HUES48 (cell line): ENCODE results near the gene USP7.
"Not testable (repeated sequence)": the region's sequence is repeated elsewhere in the genome, so short reads cannot be mapped to it uniquely, and the experiment has no call there.

Source experiments
- H3K27ac ChIP-seq: one replicate; pipeline ENCODE4 v1.7.0; 2013; ENCODE audit warnings: low read depth, low read length, inconsistent platforms
- H3K27me3 ChIP-seq: 2 replicates; pipeline ENCODE4 v1.6.1; 2013; ENCODE audit warnings: mild to moderate bottlenecking, low read length; ENCODE audit not compliant: control insufficient read depth, insufficient read depth
- H3K36me3 ChIP-seq: 2 replicates; pipeline ENCODE4 v1.6.1; 2013; ENCODE audit warnings: low read length; ENCODE audit not compliant: control insufficient read depth, insufficient read depth
- H3K4me1 ChIP-seq: 2 replicates; pipeline ENCODE4 v1.6.1; 2013; ENCODE audit warnings: mild to moderate bottlenecking, low read length; ENCODE audit not compliant: control insufficient read depth, insufficient read depth
- H3K4me3 ChIP-seq: 2 replicates; pipeline ENCODE4 v1.5.1; 2013; ENCODE audit warnings: mild to moderate bottlenecking, low read depth, low read length
- H3K9ac ChIP-seq: 2 replicates; pipeline ENCODE4 v1.6.1; 2013; ENCODE audit warnings: mild to moderate bottlenecking, low read depth, low read length, moderate library complexity
- H3K9me3 ChIP-seq: 2 replicates; pipeline ENCODE4 v1.6.1; 2013; ENCODE audit warnings: low read length; ENCODE audit not compliant: control insufficient read depth, insufficient read depth

The USP7 gene

GRCh38 chr16:9000664-9001063 is 37.0 kb upstream of the USP7 start:
- Histone ChIP-seq H3K4me3 (no peak overlapping the region), H3K4me1 (no peaks in the 10 kb centered on the region), H3K9me3 (no peaks in the 10 kb centered on the region), H3K27me3 (no peaks in the 10 kb centered on the region), H3K27ac (no peak overlapping the region), H3K9ac (no peak overlapping the region), H3K36me3 (no peaks in the 10 kb centered on the region)

DNA sequence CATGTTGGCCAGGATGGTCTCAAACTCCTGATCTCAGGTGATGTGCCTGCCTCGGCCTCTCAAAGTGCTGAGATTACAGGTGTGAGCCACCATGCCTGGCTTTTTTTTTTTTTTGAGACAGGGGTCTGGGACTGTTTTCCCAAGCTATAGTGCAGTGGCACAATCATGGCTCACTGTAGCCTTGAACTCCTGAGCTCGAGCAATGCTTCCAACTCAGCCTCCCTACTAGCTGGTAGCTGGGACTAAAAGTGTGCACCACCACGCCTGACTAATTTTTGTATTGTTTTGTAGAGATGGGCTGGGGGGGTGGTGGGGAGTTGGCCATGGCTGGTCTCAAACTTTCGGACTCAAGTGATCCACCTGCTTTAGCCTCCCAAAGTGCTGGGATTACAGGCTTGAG is 36.1 kb upstream of the USP7 start:
- Histone ChIP-seq H3K4me1 (no peaks in the 10 kb centered on the region), H3K4me3 (no peak overlapping the region), H3K9me3 (no peaks in the 10 kb centered on the region), H3K27ac (no peak overlapping the region), H3K36me3 (no peaks in the 10 kb centered on the region), H3K27me3 (no peaks in the 10 kb centered on the region), H3K9ac (no peak overlapping the region)

GRCh38 chr16:8998108-8998507 is 34.4 kb upstream of the USP7 start:
- no peaks in the 10 kb centered on the region for H3K4me1 ChIP-seq
- H3K9ac ChIP-seq, result no peak overlapping the region
- H3K4me3 ChIP-seq, result no peak overlapping the region
- H3K27ac ChIP-seq, result no peak overlapping the region
- H3K27me3 ChIP-seq, result no peaks in the 10 kb centered on the region
- H3K9me3 ChIP-seq, result no peaks in the 10 kb centered on the region
- H3K36me3 ChIP-seq, result no peaks in the 10 kb centered on the region

- Histone ChIP-seq H3K9me3 (no peaks in the 10 kb centered on the region), H3K9ac (no peak overlapping the region), H3K36me3 (no peaks in the 10 kb centered on the region), H3K27me3 (no peaks in the 10 kb centered on the region), H3K4me1 (no peaks in the 10 kb centered on the region), H3K4me3 (no peak overlapping the region), H3K27ac (no peak overlapping the region)
Observed at GRCh38 chr16:8996891-8997290, 33.2 kb upstream of the USP7 start.

- Histone ChIP-seq H3K4me3 (no peak overlapping the region), H3K27me3 (no peaks in the 10 kb centered on the region; the same call in 1 of the 2 replicates), H3K9me3 (no peaks in the 10 kb centered on the region), H3K9ac (no peak overlapping the region), H3K27ac (no peak overlapping the region), H3K4me1 (peaks cover 3% of the 10 kb centered on the region; the same call in 1 of the 2 replicates), H3K36me3 (no peaks in the 10 kb centered on the region)
Observed at GRCh38 chr16:8990445-8990844, 26.7 kb upstream of the USP7 start.

DNA sequence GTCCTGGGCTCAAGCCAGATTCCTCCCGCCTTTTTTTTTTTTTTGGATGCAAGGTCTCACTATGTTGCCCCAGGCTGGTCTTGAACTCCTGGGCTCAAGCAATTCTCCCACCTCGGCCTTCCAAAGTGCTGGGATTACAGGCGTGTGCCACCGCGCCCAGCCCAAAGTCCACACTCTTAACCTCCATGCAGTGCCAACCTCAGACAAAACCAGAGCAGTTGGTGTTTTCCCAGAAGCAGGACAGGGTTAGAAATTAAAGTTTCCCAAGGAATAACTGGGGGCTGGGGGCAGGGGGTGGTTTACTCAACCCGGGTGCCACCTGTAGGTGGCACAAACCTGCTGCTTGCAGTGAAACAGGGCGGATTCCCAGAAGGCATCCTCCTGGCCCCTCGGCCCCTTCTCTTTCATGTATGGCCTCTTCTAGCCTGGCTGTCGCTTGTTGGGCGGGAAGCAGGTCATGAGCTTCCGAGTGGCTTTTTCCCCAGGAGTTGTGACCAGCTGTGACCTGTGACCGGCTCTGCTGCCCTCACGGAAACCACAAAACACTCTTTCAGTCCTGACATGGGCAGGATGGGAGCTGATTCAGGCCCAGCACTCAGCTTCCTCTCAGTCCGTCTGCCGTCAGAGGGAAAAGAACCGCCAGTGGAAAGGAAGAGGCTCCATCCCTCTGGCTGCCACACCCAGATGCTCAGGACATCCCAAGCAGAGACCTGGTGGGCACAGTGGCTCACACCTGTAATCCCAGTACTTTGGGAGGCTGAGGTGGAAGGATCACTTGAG is 25.6 kb upstream of the USP7 start:
- Histone ChIP-seq H3K36me3 (no peaks in the 10 kb centered on the region), H3K4me1 (peaks cover 3% of the 10 kb centered on the region; the same call in 1 of the 2 replicates), H3K9ac (no peak overlapping the region), H3K27me3 (no peaks in the 10 kb centered on the region; the same call in 1 of the 2 replicates), H3K9me3 (no peaks in the 10 kb centered on the region), H3K4me3 (no peak overlapping the region), H3K27ac (no peak overlapping the region)

GRCh38 chr16:8986818-8987191 is 23.1 kb upstream of the USP7 start:
- H3K27ac ChIP-seq, result no peak overlapping the region
- no peaks in the 10 kb centered on the region for H3K36me3 ChIP-seq
- H3K9me3 ChIP-seq, result peaks cover 4% of the 10 kb centered on the region; the same call in 1 of the 2 replicates
- peaks cover 9% of the 10 kb centered on the region; the same call in 1 of the 2 replicates for H3K4me1 ChIP-seq
- no peak overlapping the region for H3K9ac ChIP-seq
- peaks cover 3% of the 10 kb centered on the region for H3K27me3 ChIP-seq
- no peak overlapping the region for H3K4me3 ChIP-seq

- peaks cover 3% of the 10 kb centered on the region for H3K27me3 ChIP-seq
- peaks cover 4% of the 10 kb centered on the region; the same call in 1 of the 2 replicates for H3K9me3 ChIP-seq
- no peak overlapping the region for H3K9ac ChIP-seq
- H3K27ac ChIP-seq, result no peak overlapping the region
- H3K4me3 ChIP-seq, result no peak overlapping the region
- no peaks in the 10 kb centered on the region for H3K36me3 ChIP-seq
- H3K4me1 ChIP-seq, result peaks cover 7% of the 10 kb centered on the region; the same call in 1 of the 2 replicates
Observed at GRCh38 chr16:8986111-8986510, 22.4 kb upstream of the USP7 start.

DNA sequence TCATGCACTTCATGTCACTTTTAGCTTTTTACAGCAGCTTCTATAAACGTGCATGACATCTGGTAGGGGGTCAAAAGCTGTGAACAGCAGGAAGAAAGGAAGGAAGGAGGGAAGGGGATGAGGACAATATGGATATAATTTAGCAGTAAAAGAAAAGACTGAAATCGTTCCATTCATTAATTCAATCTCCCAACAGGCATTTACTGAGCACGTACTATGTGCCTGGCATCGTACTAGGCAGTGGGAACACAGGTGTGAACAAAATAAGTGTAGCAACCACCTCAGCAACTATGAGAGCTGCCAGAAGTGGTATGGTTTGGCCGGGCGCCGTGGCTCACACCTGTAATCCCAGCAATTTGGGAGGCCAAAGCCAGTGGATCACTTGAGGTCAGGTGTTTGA is 19.1 kb upstream of the USP7 start:
- no peak overlapping the region for H3K27ac ChIP-seq
- peaks cover 7% of the 10 kb centered on the region; the same call in 1 of the 2 replicates for H3K4me1 ChIP-seq
- H3K4me3 ChIP-seq, result no peak overlapping the region
- H3K27me3 ChIP-seq, result peaks cover 3% of the 10 kb centered on the region
- H3K9ac ChIP-seq, result no peak overlapping the region
- no peaks in the 10 kb centered on the region for H3K36me3 ChIP-seq
- peaks cover 6% of the 10 kb centered on the region; the same call in 1 of the 2 replicates for H3K9me3 ChIP-seq

DNA sequence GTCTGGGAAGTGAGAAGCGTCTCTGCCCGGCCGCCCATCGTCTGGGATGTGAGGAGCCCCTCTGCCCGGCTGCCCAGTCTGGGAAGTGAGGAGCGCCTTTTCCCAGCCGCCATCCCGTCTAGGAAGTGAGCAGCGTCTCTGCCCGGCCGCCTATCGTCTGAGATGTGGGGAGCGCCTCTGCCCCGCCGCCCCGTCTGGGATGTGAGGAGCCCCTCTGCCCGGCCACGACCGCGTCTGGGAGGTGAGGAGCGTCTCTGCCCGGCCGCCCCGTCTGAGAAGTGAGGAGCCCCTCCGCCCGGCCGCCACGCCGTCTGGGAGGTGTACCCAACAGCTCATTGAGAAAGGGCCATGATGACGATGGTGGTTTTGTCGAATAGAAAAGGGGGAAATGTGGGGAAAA is 18.2 kb upstream of the USP7 start:
- not testable (repeated sequence) for H3K9me3 ChIP-seq, H3K4me1 ChIP-seq, H3K36me3 ChIP-seq, H3K27me3 ChIP-seq, H3K9ac ChIP-seq, H3K4me3 ChIP-seq, H3K27ac ChIP-seq

DNA sequence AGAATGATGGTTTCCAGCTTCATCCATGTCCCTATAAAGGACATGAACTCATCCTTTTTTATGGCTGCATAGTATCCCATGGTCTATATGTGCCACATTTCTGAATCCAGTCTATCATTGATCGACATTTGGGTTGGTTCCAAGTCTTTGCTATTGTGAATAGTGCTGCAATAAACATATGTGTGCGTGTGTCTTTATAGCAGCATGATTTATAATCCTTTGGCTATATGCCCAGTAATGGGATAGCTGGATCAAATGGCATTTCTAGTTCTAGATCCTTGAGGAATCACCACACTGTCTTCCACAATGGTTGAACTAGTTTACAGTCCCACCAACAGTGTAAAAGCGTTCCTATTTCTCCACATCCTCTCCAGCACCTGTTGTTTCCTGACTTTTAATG is 12.5 kb upstream of the USP7 start:
- not testable (repeated sequence) for H3K36me3 ChIP-seq, H3K4me1 ChIP-seq, H3K9me3 ChIP-seq, H3K27ac ChIP-seq, H3K4me3 ChIP-seq, H3K27me3 ChIP-seq, H3K9ac ChIP-seq
